OCI-LY3 (cell line): ENCODE measurements around the gene DNAJB13.

ENCODE experiments used
- H2AFZ ChIP-seq: fragments of 200-600, 300-600 bp; shearing (Covaris generic); 2 replicates; pipeline ENCODE4 v1.6.0; 2014; ENCODE audit warnings: antibody characterized with exemption, low read depth, low read length
- H3K27ac ChIP-seq: fragments of 200-600, 300-600 bp; sonication (generic); 2 replicates; pipeline ENCODE4 v1.5.1; 2014; ENCODE audit warnings: mild to moderate bottlenecking, low read length, moderate library complexity, mixed read lengths
- H3K27me3 ChIP-seq: fragments of 200-600, 300-600 bp; sonication (generic); 2 replicates; pipeline ENCODE4 v1.6.1; 2014; ENCODE audit warnings: low read depth, low read length, mixed read lengths
- H3K36me3 ChIP-seq: fragments of 200-600, 300-600 bp; sonication (generic); replicated peaks from 2 replicates; pipeline ENCODE3; 2014; ENCODE audit warnings: low read depth, low read length, mixed read lengths
- H3K4me1 ChIP-seq: fragments of 300-600, 200-600 bp; sonication (generic); 2 replicates; pipeline ENCODE4 v1.6.1; 2014; ENCODE audit warnings: low read length, mixed read lengths
- H3K4me2 ChIP-seq: fragments of 200-600, 300-600 bp; sonication (generic); 2 replicates; pipeline ENCODE4 v1.6.1; 2014; ENCODE audit warnings: low read length, mixed read lengths
- H3K4me3 ChIP-seq: fragments of 300-600, 200-600 bp; sonication (generic); 2 replicates; pipeline ENCODE4 v1.5.1; 2014; ENCODE audit warnings: antibody characterized with exemption, mild to moderate bottlenecking, low read length, moderate library complexity
- H3K79me2 ChIP-seq: fragments of 300-600, 200-600 bp; shearing (Covaris generic); 2 replicates; pipeline ENCODE4 v1.6.1; 2014; ENCODE audit warnings: mild to moderate bottlenecking, low read length, mixed read lengths
- H3K9ac ChIP-seq: fragments of 300-600, 200-600 bp; shearing (Covaris generic); 2 replicates; pipeline ENCODE4 v1.6.0; 2014; ENCODE audit warnings: mild to moderate bottlenecking, low read length, moderate library complexity
- H3K9me3 ChIP-seq: fragments of 200-600, 300-600 bp; shearing (Covaris generic); 2 replicates; pipeline ENCODE4 v1.6.1; 2014; ENCODE audit warnings: low read length, mixed read lengths; ENCODE audit not compliant: insufficient read depth
- H4K20me1 ChIP-seq: fragments of 200-600, 300-600 bp; sonication (generic); 2 replicates; pipeline ENCODE4 v1.6.1; 2016; ENCODE audit warnings: low read length, mixed read lengths; ENCODE audit not compliant: insufficient read depth
- CTCF ChIP-seq: fragments of 200-600, 300-600 bp; sonication (generic); IDR thresholded peaks from 2 replicates; pipeline ENCODE4 v1.5.1; 2014; ENCODE audit warnings: antibody characterized with exemption, low read length, low read depth
- EZH2phosphoT487 ChIP-seq: fragments of 200-600 bp; shearing (Covaris generic); IDR thresholded peaks from 2 replicates; pipeline ENCODE4 v1.6.1; 2018; ENCODE audit warnings: antibody characterized with exemption, mixed run types, low read depth

The DNAJB13 gene

DNA sequence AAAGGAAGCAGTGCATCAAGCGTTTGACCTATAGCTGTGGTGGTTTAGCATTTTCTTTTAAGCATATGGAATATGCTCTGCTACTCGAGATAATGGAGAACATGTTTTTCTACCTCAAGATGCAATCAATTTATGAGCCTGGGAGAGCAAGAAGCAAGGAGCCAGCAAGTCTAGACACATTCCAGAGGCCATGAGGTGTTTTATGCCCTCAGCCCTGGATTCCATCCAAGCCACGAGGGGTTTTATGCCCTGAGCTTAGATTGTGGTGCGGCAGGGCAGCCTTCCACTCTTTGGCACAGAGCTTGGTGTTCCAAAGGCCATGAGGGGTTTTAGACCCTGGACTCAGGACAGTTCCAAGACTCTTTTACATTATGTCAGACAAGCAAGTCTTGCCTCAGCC is 11.7 kb upstream of the DNAJB13 start:
- H3K4me3 ChIP-seq: no peak overlapping the region
- H3K27ac ChIP-seq: no peak overlapping the region
- no peak overlapping the region for H3K9ac ChIP-seq
- H3K36me3 ChIP-seq: peaks cover 21% of the 10 kb centered on the region
- no peak for TF ChIP-seq EZH2phosphoT487
- no peak for TF ChIP-seq CTCF
- H3K4me1 ChIP-seq: no peaks in the 10 kb centered on the region
- 0 out of 2 replicates have a peak, but pooled peaks cover 2% of the 10 kb centered on the region for H3K9me3 ChIP-seq
- no peaks in the 10 kb centered on the region for H3K79me2 ChIP-seq
- no peaks in the 10 kb centered on the region for H4K20me1 ChIP-seq
- H3K27me3 ChIP-seq: no peaks in the 10 kb centered on the region
- no peak overlapping the region for H2AFZ ChIP-seq
- no peak overlapping the region for H3K4me2 ChIP-seq

DNA sequence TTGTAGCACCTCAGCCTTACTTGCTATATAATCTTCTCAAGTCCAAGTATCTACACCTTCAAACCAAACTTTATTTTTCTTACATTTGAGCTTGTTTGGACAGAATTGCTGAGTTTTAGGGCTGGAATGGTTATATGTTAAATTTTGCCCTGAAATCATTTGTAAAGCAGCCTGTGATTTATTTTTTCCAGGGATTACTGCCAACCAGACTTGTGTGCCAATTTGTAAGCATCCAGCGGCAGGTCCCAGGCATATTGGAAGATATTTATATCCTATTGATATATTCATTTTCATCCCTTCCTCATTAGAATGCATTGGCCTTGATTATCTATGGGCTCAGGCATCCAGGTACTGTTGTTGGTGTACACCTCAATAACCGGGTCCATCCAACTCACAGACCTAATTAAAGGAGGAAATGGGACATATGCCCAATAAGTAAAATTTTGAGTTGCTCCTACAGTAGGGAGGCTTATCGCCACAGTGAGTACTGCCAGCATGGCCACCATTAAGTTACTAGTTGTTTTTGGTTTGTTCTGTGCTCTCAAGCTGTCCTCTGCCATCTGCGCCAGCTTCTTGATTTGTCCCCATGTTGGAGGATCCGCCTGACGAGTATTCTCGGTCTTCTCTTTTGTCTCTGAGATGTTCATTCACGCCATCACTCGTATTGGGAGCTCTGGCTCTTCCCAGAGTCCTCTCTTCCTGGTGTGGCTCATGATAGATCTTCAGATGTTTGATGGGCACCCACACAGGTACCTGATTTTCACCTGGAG is 9.8 kb upstream of the DNAJB13 start:
- Histone ChIP-seq H3K4me3 (no peak overlapping the region), H3K4me2 (no peak overlapping the region)
- TF ChIP-seq CTCF (no peak), EZH2phosphoT487 (no peak)

GRCh38 chr11:73942010-73942409 is 8.8 kb upstream of the DNAJB13 start:
- 0 out of 2 replicates have a peak, but pooled peaks cover 2% of the 10 kb centered on the region for H3K9me3 ChIP-seq

More for the DNA sequence above, 9.8 kb upstream of the DNAJB13 start:
- no peaks in the 10 kb centered on the region for H3K27me3 ChIP-seq
- H3K36me3 ChIP-seq: peaks cover 14% of the 10 kb centered on the region
- H3K79me2 ChIP-seq: no peaks in the 10 kb centered on the region
- no peak overlapping the region for H3K9ac ChIP-seq
- H3K27ac ChIP-seq: no peak overlapping the region
- H3K4me1 ChIP-seq: no peaks in the 10 kb centered on the region
- no peak overlapping the region for H2AFZ ChIP-seq
- 0 out of 2 replicates have a peak, but pooled peaks cover 2% of the 10 kb centered on the region for H3K9me3 ChIP-seq
- H4K20me1 ChIP-seq: no peaks in the 10 kb centered on the region

More at GRCh38 chr11:73942010-73942409, 8.8 kb upstream of the DNAJB13 start:
- H4K20me1 ChIP-seq: no peaks in the 10 kb centered on the region
- TF ChIP-seq EZH2phosphoT487 (no peak), CTCF (no peak)
- H3K27me3 ChIP-seq: no peaks in the 10 kb centered on the region
- H3K79me2 ChIP-seq: no peaks in the 10 kb centered on the region
- H2AFZ ChIP-seq: no peak overlapping the region
- H3K4me2 ChIP-seq: no peak overlapping the region
- H3K4me3 ChIP-seq: no peak overlapping the region
- H3K36me3 ChIP-seq: peaks cover 14% of the 10 kb centered on the region
- no peak overlapping the region for H3K9ac ChIP-seq
- H3K27ac ChIP-seq: no peak overlapping the region
- no peaks in the 10 kb centered on the region for H3K4me1 ChIP-seq
